WTC11 (cell line): ENCODE data around the gene DAP3. TPM values are rescaled to one million over a fixed set of nuclear protein-coding genes. Genes with fewer than 3 reads are reported as not detected.

Experiments
- ATAC-seq: fragments of 200-7000 bp; cut with Tn5 transposase; 2 replicates; pipeline ENCODE4 v1.10.0; 2021; ENCODE audit warnings: mild to moderate bottlenecking, moderate library complexity
- CTCF ChIA-PET: fragments of 300-600 bp; sonication (Branson Sonifier 250); formaldehyde crosslinking; loops from one replicate; lab custom pipeline; 2021; ENCODE audit warnings: antibody characterized with exemption; lab: Charles Lee
- POLR2A ChIA-PET: fragments of 350-600 bp; sonication (Branson Sonifier 250); formaldehyde crosslinking; loops from one replicate; lab custom pipeline; 2021; ENCODE audit warnings: antibody characterized with exemption; lab: Charles Lee
- DNase-seq: peaks from one replicate; pipeline ENCODE4 v3.0.0; 2021; ENCODE audit warnings: low spot score
- H3K27ac Mint-ChIP-seq: 2 replicates; pipeline ENCODE4 v1.8.0; 2021; ENCODE audit warnings: mixed read lengths
- H3K27me3 Mint-ChIP-seq: 2 replicates; pipeline ENCODE4 v1.8.0; 2021; ENCODE audit warnings: low read depth, mild to moderate bottlenecking, moderate library complexity, mixed read lengths
- H3K36me3 Mint-ChIP-seq: 2 replicates; pipeline ENCODE4 v1.8.0; 2021; ENCODE audit warnings: mixed read lengths
- H3K4me1 Mint-ChIP-seq: 2 replicates; pipeline ENCODE4 v1.8.0; 2022; ENCODE audit warnings: mixed read lengths
- H3K4me3 Mint-ChIP-seq: 2 replicates; pipeline ENCODE4 v1.8.0; 2021; ENCODE audit warnings: mild to moderate bottlenecking, moderate library complexity, mixed read lengths
- H3K9me3 Mint-ChIP-seq: 2 replicates; pipeline ENCODE4 v1.8.0; 2021; ENCODE audit warnings: mixed read lengths
- HMGA2 ChIP-seq: fragments of 250-450 bp; sonication (Bioruptor Pico); IDR thresholded peaks from 2 replicates; pipeline ENCODE4 v1.4.0; 2021; ENCODE audit warnings: mild to moderate bottlenecking, moderate library complexity
- NFATC4 ChIP-seq: fragments of 250-450 bp; sonication (Bioruptor Pico); IDR thresholded peaks from 2 replicates; pipeline ENCODE4 v1.9.0; 2021; ENCODE audit warnings: mild to moderate bottlenecking
- TCF7 ChIP-seq: sonication (generic); formaldehyde crosslinking; IDR thresholded peaks from 2 replicates; pipeline ENCODE4 v1.8.0; 2022; ENCODE audit warnings: mild to moderate bottlenecking, low read depth, missing genetic modification reagents, moderate library complexity
- ZNF263 ChIP-seq: sonication (generic); formaldehyde crosslinking; IDR thresholded peaks from 2 replicates; pipeline ENCODE4 v1.8.1; 2022; ENCODE audit warnings: low read depth, mild to moderate bottlenecking, moderate library complexity, missing genetic modification reagents
- ZNF281 ChIP-seq: sonication (generic); formaldehyde crosslinking; IDR thresholded peaks from 2 replicates; pipeline ENCODE4 v1.8.0; 2023; ENCODE audit warnings: mild to moderate bottlenecking, missing genetic modification reagents
- ZNF423 ChIP-seq: fragments of 250-450 bp; sonication (Bioruptor Pico); IDR thresholded peaks from 2 replicates; pipeline ENCODE4 v2.1.2; 2022; ENCODE audit warnings: mild to moderate bottlenecking, moderate library complexity
- total RNA-seq: library from RNA; stranded (reverse); gene quantifications from 3 replicates; pipeline ENCODE4 v1.2.3, GENCODE V29; 2021

DAP3 gene
- total RNA-seq, 1 experiment from 2014 or later: 109 TPM

DNA sequence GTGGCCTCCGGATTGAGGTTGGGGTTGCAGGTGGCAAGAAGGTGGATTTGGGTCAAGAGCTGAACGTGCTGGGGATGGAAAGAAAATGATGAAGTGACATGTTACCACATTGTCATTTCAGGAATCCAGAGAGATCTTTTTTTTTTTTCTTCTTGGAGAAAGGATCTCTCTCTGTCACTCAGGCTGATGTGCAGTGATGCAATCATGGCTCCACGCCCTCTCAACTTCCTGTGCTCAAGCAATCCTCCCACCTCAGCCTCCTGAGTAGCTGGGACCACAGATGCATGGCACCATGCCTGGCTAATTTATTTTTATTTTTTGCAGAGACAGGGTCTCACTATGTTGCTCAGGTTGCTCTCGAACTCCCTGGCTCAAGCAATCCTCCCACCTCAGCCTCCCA lies 87.5 kb downstream of the DAP3 start (continued):
- TF ChIP-seq ZNF281 (no peak), ZNF423 (CRISPR knock-in tag) (no peak)

DNA sequence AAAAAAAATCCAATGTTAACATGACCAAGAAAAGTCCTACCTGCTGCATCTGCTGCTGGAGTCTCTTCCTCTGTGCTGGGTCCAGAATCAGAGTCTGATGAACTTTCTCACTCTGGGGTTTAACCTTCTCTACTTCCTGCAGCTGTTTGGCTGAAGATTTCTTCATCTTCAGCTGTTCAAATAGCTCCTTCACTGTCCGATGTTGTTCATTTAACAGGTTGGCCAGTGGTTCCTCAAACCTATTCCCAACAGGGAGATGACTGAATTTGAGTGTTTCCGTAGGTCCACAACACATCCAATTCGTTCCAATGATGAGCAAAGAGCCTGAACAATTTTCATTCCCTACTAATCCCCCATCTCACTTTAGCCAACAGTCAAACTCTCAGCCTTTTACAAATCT lies 88.7 kb downstream of the DAP3 start:
- Mint-ChIP-seq H3K36me3 (peaks cover 48% of the 10 kb centered on the region), H3K27me3 (no peaks in the 10 kb centered on the region), H3K4me3 (no peak overlapping the region), H3K9me3 (no peaks in the 10 kb centered on the region), H3K27ac (no peak overlapping the region), H3K4me1 (no peaks in the 10 kb centered on the region)
- ATAC-seq (no peak), DNase-seq (no peak)
- POLR2A ChIA-PET: no interaction called here
- no peak for TF ChIP-seq NFATC4 (CRISPR knock-in tag)
- TF ChIP-seq HMGA2 (CRISPR knock-in tag): no peak
- TF ChIP-seq ZNF263 (CRISPR knock-in tag): no peak
- no peak for TF ChIP-seq TCF7 (CRISPR knock-in tag)
- TF ChIP-seq, all 79 proteins: peak for 0
- CTCF ChIA-PET: no interaction called here

Other genes with a start within 250 kb of the DAP3 start
- 26.6 to 29.3 TPM (median 27.0 TPM) in 3 replicates for gene ASH1L, start 126.3 kb upstream of the DAP3 start, total RNA-seq
- gene MSTO1, start 78.9 kb upstream of the DAP3 start, total RNA-seq: 44.6 to 61.7 TPM (median 46.3 TPM) in 3 replicates
- 41.8 to 45.0 TPM (median 41.8 TPM) in 3 replicates for gene YY1AP1, start 317 bp upstream of the DAP3 start, total RNA-seq
- 44.6 to 54.4 TPM (median 46.6 TPM) in 3 replicates for gene GON4L, start 168.1 kb downstream of the DAP3 start, total RNA-seq
- gene SYT11, start 170.5 kb downstream of the DAP3 start, total RNA-seq: 6.1 to 8.9 TPM (median 7.5 TPM) in 3 replicates
- gene RIT1, start 222.3 kb downstream of the DAP3 start, total RNA-seq: 25.1 to 29.3 TPM (median 27.2 TPM) in 3 replicates
- gene KHDC4, start 245.3 kb downstream of the DAP3 start, total RNA-seq: 46.0 to 64.4 TPM (median 59.8 TPM) in 3 replicates